ENCODE measurements around the gene STOM. TPM values are rescaled to one million over a fixed set of nuclear protein-coding genes. Genes with fewer than 3 reads are reported as not detected.

STOM gene
- total RNA-seq, 1 experiment from 2014 or later, result 33.1 TPM

DNA sequence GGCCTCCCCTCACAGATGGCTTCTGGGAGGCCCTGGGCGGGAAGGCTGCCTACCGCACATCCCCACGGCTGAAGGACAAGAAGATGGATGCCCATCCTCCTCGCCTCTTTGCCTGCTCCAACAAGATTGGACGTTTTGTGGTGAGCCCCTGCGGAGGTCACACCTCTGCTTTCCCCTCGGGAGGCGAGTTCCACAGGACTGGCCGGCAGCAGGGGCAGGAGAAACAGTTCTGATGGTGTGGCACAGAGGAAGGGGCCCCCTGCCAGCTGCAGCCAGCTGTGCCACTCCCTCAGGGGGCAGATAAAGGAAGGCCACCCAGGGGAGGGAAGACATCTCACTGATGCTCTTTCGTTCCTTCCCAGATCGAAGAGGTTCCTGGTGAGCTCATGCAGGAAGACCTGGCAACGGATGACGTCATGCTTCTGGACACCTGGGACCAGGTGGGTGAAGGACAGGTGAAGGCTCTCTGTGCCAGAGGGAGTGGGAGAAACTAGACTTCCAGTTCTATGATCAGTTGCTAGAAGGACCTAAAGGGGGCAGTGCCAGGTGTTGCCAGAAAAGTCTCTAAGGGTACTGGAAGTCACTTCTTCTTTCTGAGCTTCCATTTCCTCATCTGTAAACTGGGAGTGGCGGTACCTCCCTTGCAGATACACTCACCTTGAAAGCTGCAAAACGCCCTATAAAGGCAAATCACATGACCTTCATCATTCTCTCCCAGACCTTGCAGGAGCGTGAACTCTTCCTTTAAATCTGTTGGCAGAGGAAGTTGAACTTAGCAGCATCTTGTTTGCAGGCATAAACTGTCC, 41.0 kb downstream of the STOM start:
- H3K4me1 Mint-ChIP-seq (ENCODE audit: low read depth, unreplicated experiment), result no peaks in the 10 kb centered on the region

DNA sequence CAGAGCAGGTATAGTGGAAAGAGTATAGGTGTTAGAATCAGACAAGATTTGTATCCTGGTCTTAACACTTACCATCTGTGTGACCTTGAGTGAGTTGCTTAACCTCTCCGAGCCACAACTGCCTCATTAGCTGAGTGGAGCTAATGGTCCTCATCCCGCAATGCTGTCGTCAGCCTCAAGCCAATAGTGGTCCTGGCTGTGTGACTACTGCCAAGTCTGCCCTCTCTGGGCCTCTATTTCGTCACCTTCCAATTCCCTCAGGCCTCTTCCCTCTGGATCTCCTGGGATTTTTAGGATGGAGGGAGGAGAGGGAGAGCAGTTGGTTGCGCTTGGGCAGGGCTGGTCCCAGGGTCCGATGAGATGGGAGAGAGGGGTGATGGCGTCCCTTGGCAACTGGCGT, 41.6 kb downstream of the STOM start:
- TF ChIP-seq, protein P1, sequence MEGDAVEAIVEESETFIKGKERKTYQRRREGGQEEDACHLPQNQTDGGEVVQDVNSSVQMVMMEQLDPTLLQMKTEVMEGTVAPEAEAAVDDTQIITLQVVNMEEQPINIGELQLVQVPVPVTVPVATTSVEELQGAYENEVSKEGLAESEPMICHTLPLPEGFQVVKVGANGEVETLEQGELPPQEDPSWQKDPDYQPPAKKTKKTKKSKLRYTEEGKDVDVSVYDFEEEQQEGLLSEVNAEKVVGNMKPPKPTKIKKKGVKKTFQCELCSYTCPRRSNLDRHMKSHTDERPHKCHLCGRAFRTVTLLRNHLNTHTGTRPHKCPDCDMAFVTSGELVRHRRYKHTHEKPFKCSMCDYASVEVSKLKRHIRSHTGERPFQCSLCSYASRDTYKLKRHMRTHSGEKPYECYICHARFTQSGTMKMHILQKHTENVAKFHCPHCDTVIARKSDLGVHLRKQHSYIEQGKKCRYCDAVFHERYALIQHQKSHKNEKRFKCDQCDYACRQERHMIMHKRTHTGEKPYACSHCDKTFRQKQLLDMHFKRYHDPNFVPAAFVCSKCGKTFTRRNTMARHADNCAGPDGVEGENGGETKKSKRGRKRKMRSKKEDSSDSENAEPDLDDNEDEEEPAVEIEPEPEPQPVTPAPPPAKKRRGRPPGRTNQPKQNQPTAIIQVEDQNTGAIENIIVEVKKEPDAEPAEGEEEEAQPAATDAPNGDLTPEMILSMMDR (IDR thresholded peaks at IDR 0.05; ENCODE audit: insufficient read depth in 1 of 2, low read depth in 1 of 2, low read length in 1 of 2, severe bottlenecking in 1 of 2, unreplicated experiment in 1 of 2), result no peak
- POLR2A ChIA-PET, result no interaction called here
- Histone ChIP-seq H3K27me3 (replicated peaks; ENCODE audit: control insufficient read depth, insufficient read depth, low read length) (no peaks in the 10 kb centered on the region), H3K4me3 (ENCODE audit: low read depth, low read length) (no peak overlapping the region), H3K36me3 (ENCODE audit: control insufficient read depth, insufficient read depth, low read length) (peaks cover 4% of the 10 kb centered on the region), H3K9me3 (no peaks in the 10 kb centered on the region), H3K4me1 (peaks cover 11% of the 10 kb centered on the region; the same call in 1 of the 2 replicates)
- intact Hi-C loops (cut with micrococcal nuclease; ENCODE audit: unreplicated experiment), result no loop called here
- Mint-ChIP-seq H3K27me3 (ENCODE audit: insufficient read depth, unreplicated experiment) (no peaks in the 10 kb centered on the region), H3K36me3 (ENCODE audit: insufficient read depth, unreplicated experiment) (peaks cover 38% of the 10 kb centered on the region), H3K27ac (ENCODE audit: unreplicated experiment) (no peak overlapping the region), H3K4me3 (ENCODE audit: unreplicated experiment) (no peak overlapping the region), H3K4me1 (ENCODE audit: low read depth, unreplicated experiment) (no peaks in the 10 kb centered on the region), H3K9me3 (ENCODE audit: unreplicated experiment) (no peaks in the 10 kb centered on the region)
- CTCF ChIA-PET, result no interaction called here
- no peak for DNase-seq
- no TSS peak for BruUV-seq (replicated peaks)

More for the DNA sequence above, 41.0 kb downstream of the STOM start:
- no TSS peak for BruUV-seq (replicated peaks)
- H3K9me3 Mint-ChIP-seq (ENCODE audit: unreplicated experiment), result no peaks in the 10 kb centered on the region
- TF ChIP-seq, protein P1 (IDR thresholded peaks at IDR 0.05; ENCODE audit: insufficient read depth in 1 of 2, low read depth in 1 of 2, low read length in 1 of 2, severe bottlenecking in 1 of 2, unreplicated experiment in 1 of 2), result no peak
- peaks cover 32% of the 10 kb centered on the region for H3K36me3 Mint-ChIP-seq (ENCODE audit: insufficient read depth, unreplicated experiment)
- Histone ChIP-seq H3K4me1 (peaks cover 12% of the 10 kb centered on the region; the same call in 1 of the 2 replicates), H3K36me3 (ENCODE audit: control insufficient read depth, insufficient read depth, low read length) (peaks cover 4% of the 10 kb centered on the region), H3K4me3 (ENCODE audit: low read depth, low read length) (no peak overlapping the region), H3K9me3 (no peaks in the 10 kb centered on the region), H3K27me3 (replicated peaks; ENCODE audit: control insufficient read depth, insufficient read depth, low read length) (no peaks in the 10 kb centered on the region)
- ChIA-PET POLR2A (no interaction called here), CTCF (no interaction called here)
- intact Hi-C loops (cut with micrococcal nuclease; ENCODE audit: unreplicated experiment), result no loop called here
- no peak overlapping the region for H3K27ac Mint-ChIP-seq (ENCODE audit: unreplicated experiment)
- no peak overlapping the region for H3K4me3 Mint-ChIP-seq (ENCODE audit: unreplicated experiment)
- DNase-seq, result no peak
- H3K27me3 Mint-ChIP-seq (ENCODE audit: insufficient read depth, unreplicated experiment), result no peaks in the 10 kb centered on the region

DNA sequence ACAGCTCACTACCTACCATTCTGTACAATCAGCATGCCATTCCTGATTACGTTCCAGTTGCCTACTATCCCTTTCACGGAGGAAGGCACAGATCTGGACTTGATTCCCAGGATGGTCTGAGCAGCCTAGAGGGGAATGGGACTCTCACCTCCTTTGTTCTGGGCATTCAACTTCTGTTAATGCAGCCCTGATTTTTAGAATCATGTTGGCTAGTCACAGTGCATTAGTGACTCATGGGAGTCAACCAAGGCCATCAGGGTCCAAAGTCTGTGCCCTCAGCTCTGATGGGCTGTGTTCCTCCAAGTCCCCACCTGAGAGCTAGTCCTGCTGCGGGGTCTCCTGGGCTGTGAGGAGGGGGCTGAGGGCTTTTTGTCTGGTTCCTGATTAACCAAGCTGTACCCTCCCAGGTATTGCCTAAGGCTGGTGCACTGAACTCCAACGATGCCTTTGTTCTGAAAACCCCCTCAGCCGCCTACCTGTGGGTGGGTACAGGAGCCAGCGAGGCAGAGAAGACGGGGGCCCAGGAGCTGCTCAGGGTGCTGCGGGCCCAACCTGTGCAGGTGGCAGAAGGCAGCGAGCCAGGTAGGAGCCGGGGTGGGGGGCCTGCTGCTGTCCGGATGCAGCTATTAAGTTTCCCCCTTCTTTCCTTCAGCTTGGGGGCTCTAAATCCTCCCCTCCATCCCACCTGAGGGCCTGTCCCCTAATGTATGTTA, 43.0 kb downstream of the STOM start:
- no peak for DNase-seq
- H3K27me3 Mint-ChIP-seq (ENCODE audit: insufficient read depth, unreplicated experiment), result no peaks in the 10 kb centered on the region
- intact Hi-C loops (cut with micrococcal nuclease; ENCODE audit: unreplicated experiment), result no loop called here
- H3K4me3 ChIP-seq (ENCODE audit: low read depth, low read length), result no peak overlapping the region
- H3K27me3 ChIP-seq (replicated peaks; ENCODE audit: control insufficient read depth, insufficient read depth, low read length), result no peaks in the 10 kb centered on the region
- TF ChIP-seq, protein P1 (IDR thresholded peaks at IDR 0.05; ENCODE audit: insufficient read depth in 1 of 2, low read depth in 1 of 2, low read length in 1 of 2, severe bottlenecking in 1 of 2, unreplicated experiment in 1 of 2), result no peak
- peaks cover 11% of the 10 kb centered on the region; the same call in 1 of the 2 replicates for H3K4me1 ChIP-seq
- BruUV-seq (replicated peaks), result no TSS peak
- peaks cover 4% of the 10 kb centered on the region for H3K36me3 ChIP-seq (ENCODE audit: control insufficient read depth, insufficient read depth, low read length)
- H3K4me1 Mint-ChIP-seq (ENCODE audit: low read depth, unreplicated experiment), result peaks cover 8% of the 10 kb centered on the region
- POLR2A ChIA-PET, result no interaction called here
- CTCF ChIA-PET, result interaction anchor here (0.7 kb wide), 1 partner anchor 49 kb away, joined by 3 read pairs; no protein-coding TSS in a partner anchor
- H3K4me3 Mint-ChIP-seq (ENCODE audit: unreplicated experiment), result no peak overlapping the region
- H3K9me3 Mint-ChIP-seq (ENCODE audit: unreplicated experiment), result no peaks in the 10 kb centered on the region
- peaks cover 48% of the 10 kb centered on the region for H3K36me3 Mint-ChIP-seq (ENCODE audit: insufficient read depth, unreplicated experiment)
- H3K27ac Mint-ChIP-seq (ENCODE audit: unreplicated experiment), result no peak overlapping the region
- no peaks in the 10 kb centered on the region for H3K9me3 ChIP-seq
